GM23338 (cell line): Measurements from ENCODE around the gene SNX10. TPM values are rescaled to one million over a fixed set of nuclear protein-coding genes. Genes with fewer than 3 reads are reported as not detected.

Experiments used
- ATAC-seq: fragments of 200-7000 bp; cut with Tn5 transposase; 3 replicates; pipeline ENCODE4 v1.9.1; 2020
- DNase-seq: peaks from one replicate; pipeline ENCODE4 v3.0.0-alpha.2; 2015; ENCODE audit warnings: low spot score
- H2AFZ ChIP-seq: fragments of 200-600 bp; sonication (generic); 2 replicates; pipeline ENCODE4 v1.8.0; 2016; ENCODE audit warnings: antibody characterized with exemption, mild to moderate bottlenecking, moderate library complexity
- H3F3A ChIP-seq: fragments of 200-600 bp; sonication (generic); replicated peaks from 2 replicates; pipeline ENCODE4 v1.8.0; 2017; ENCODE audit warnings: antibody characterized with exemption, mixed run types, low read depth
- H3K27ac ChIP-seq: fragments of 200-600 bp; sonication (generic); 2 replicates; pipeline ENCODE4 v1.6.1; 2016; ENCODE audit warnings: low read depth
- H3K27me3 ChIP-seq: fragments of 200-600 bp; sonication (generic); 2 replicates; pipeline ENCODE4 v1.8.0; 2016; ENCODE audit warnings: mild to moderate bottlenecking, mixed run types, moderate library complexity; ENCODE audit not compliant: insufficient read depth
- H3K36me3 ChIP-seq: fragments of 200-600 bp; sonication (generic); 2 replicates; pipeline ENCODE4 v1.8.0; 2016; ENCODE audit warnings: mild to moderate bottlenecking; ENCODE audit not compliant: insufficient read depth
- H3K4me1 ChIP-seq: fragments of 200-600 bp; sonication (generic); 2 replicates; pipeline ENCODE4 v1.8.0; 2016; ENCODE audit warnings: mild to moderate bottlenecking, moderate library complexity; ENCODE audit not compliant: insufficient read depth
- H3K4me2 ChIP-seq: fragments of 200-600 bp; sonication (generic); 2 replicates; pipeline ENCODE4 v1.7.1; 2017; ENCODE audit warnings: mixed run types
- H3K4me3 ChIP-seq: fragments of 200-600 bp; sonication (generic); 2 replicates; pipeline ENCODE4 v1.6.1; 2016; ENCODE audit warnings: mixed run types
- H3K79me2 ChIP-seq: fragments of 200-600 bp; sonication (generic); replicated peaks from 2 replicates; pipeline ENCODE4 v1.8.0; 2017; ENCODE audit warnings: mild to moderate bottlenecking; ENCODE audit not compliant: insufficient read depth
- H3K9me2 ChIP-seq: fragments of 200-600 bp; sonication (generic); 2 replicates; pipeline ENCODE4 v1.8.0; 2017; ENCODE audit not compliant: insufficient read depth
- H4K20me1 ChIP-seq: fragments of 200-600 bp; sonication (generic); replicated peaks from 2 replicates; pipeline ENCODE4 v1.8.0; 2017; ENCODE audit warnings: mild to moderate bottlenecking; ENCODE audit not compliant: insufficient read depth
- H3K27ac Mint-ChIP-seq: 2 replicates; pipeline ENCODE4 v1.8.0; 2020; ENCODE audit warnings: inconsistent platforms, mild to moderate bottlenecking, moderate library complexity, mixed read lengths
- H3K27me3 Mint-ChIP-seq: 3 replicates; pipeline ENCODE4 v1.8.0; 2022; ENCODE audit warnings: low read depth, mild to moderate bottlenecking, moderate library complexity, mixed read lengths, inconsistent platforms; ENCODE audit not compliant: insufficient read depth, poor library complexity
- H3K36me3 Mint-ChIP-seq: 3 replicates; pipeline ENCODE4 v1.8.0; 2021; ENCODE audit warnings: low read depth, mild to moderate bottlenecking, inconsistent platforms, moderate library complexity, mixed read lengths
- H3K4me1 Mint-ChIP-seq: 3 replicates; pipeline ENCODE4 v1.8.0; 2020; ENCODE audit warnings: mild to moderate bottlenecking, inconsistent platforms, mixed read lengths
- H3K4me3 Mint-ChIP-seq: 3 replicates; pipeline ENCODE4 v1.8.0; 2021; ENCODE audit warnings: moderate library complexity, mild to moderate bottlenecking, inconsistent platforms, mixed read lengths
- H3K9me3 Mint-ChIP-seq: 3 replicates; pipeline ENCODE4 v1.8.0; 2020; ENCODE audit warnings: moderate library complexity, mild to moderate bottlenecking, inconsistent platforms, mixed read lengths
- CREB1 ChIP-seq: fragments of 250-450 bp; sonication (Bioruptor Pico); IDR thresholded peaks from 2 replicates; pipeline ENCODE4 v1.5.0; 2020; ENCODE audit warnings: low read depth, mild to moderate bottlenecking, moderate library complexity
- EZH2 ChIP-seq: fragments of 200-600 bp; sonication (generic); IDR thresholded peaks from one replicate; pipeline ENCODE4 v1.8.0; 2017; ENCODE audit warnings: antibody characterized with exemption, mild to moderate bottlenecking, low read depth; ENCODE audit not compliant: unreplicated experiment
- JUNB ChIP-seq: IDR thresholded peaks from one replicate; pipeline ENCODE4 v1.6.1; 2016; ENCODE audit warnings: antibody characterized with exemption; ENCODE audit not compliant: unreplicated experiment
- NANOG ChIP-seq: IDR thresholded peaks from 2 replicates; pipeline ENCODE4 v1.6.1; 2016; ENCODE audit warnings: antibody characterized with exemption, borderline replicate concordance
- POLR2AphosphoS5 ChIP-seq: IDR thresholded peaks from 2 replicates; pipeline ENCODE4 v1.6.1; 2016; ENCODE audit warnings: antibody characterized with exemption, low read depth
- STAT1 ChIP-seq: IDR thresholded peaks from one replicate; pipeline ENCODE4 v1.6.1; 2016; ENCODE audit warnings: antibody characterized with exemption; ENCODE audit not compliant: unreplicated experiment
- ZNF114 ChIP-seq: fragments of 250-450 bp; sonication (Bioruptor Pico); IDR thresholded peaks from 2 replicates; pipeline ENCODE4 v1.5.0; 2020; ENCODE audit warnings: mild to moderate bottlenecking, moderate library complexity
- ZNF331 ChIP-seq: fragments of 250-450 bp; sonication (Bioruptor Pico); IDR thresholded peaks from 2 replicates; pipeline ENCODE4 v1.5.0; 2020; ENCODE audit warnings: low read depth, mild to moderate bottlenecking, moderate library complexity
- polyA plus RNA-seq: library from polyadenylated mRNA; unstranded; fragments of >200 nt; fragmentation: Nextera tagmentation; extraction: Ambion mirVana; gene quantifications from 2 replicates; pipeline ENCODE4 v1.2.1, GENCODE V29; 2016
- total RNA-seq: library from RNA; depleted of rRNA; stranded (reverse); fragments of >200 nt; shearing (Covaris generic); gene quantifications from 2 replicates; pipeline ENCODE4 v1.2.3, GENCODE V29; 2014
- TF ChIP-seq, protein P1 (sequence below): fragments of 250-450 bp; sonication (Bioruptor Pico); IDR thresholded peaks from 2 replicates; pipeline ENCODE4 v1.5.0; 2020; ENCODE audit warnings: mild to moderate bottlenecking, moderate library complexity
- TF ChIP-seq, protein P2 (sequence below): IDR thresholded peaks from one replicate; pipeline ENCODE4 v1.6.1; 2018; ENCODE audit warnings: antibody characterized with exemption; ENCODE audit not compliant: unreplicated experiment

Gene SNX10
- total and polyA plus RNA-seq, 2 experiments from 2014 or later = 15.8 to 17.8 TPM

DNA sequence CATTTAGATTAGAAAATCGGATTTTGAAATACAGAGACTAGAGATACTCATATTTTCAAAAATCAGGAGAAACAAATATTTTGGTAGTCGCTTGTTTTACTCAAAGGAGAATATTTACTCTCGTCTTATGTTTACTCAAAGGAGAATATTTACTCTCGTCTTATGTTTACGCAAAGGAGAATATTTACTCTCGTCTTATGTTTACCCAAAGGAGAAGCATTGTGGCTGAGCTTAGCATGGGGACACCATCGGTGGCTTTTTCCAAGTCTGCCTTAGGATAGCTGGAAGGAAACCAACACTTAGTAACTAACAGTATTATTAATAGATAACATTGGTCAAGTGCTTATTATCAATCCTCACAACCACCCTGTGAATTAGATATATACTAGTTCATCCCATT lies 71.8 kb downstream of the SNX10 start:
- ATAC-seq = no peak
- Mint-ChIP-seq H3K4me3 (no peak overlapping the region), H3K4me1 (peaks cover 8% of the 10 kb centered on the region; the same call in 2 of the 3 replicates)

More for the DNA sequence above, 71.8 kb downstream of the SNX10 start:
- Histone ChIP-seq H2AFZ (no peak overlapping the region), H3K36me3 (no peaks in the 10 kb centered on the region), H4K20me1 (no peaks in the 10 kb centered on the region), H3K79me2 (no peaks in the 10 kb centered on the region), H3K27ac (no peak overlapping the region), H3K4me2 (no peak overlapping the region), H3K27me3 (no peaks in the 10 kb centered on the region), H3K9me2 (no peaks in the 10 kb centered on the region), H3K4me3 (no peak overlapping the region), H3F3A (no peaks in the 10 kb centered on the region), H3K4me1 (no peaks in the 10 kb centered on the region)
- TF ChIP-seq NANOG (no peak), POLR2AphosphoS5 (no peak), ZNF331 (CRISPR knock-in tag) (no peak), EZH2 (no peak), CREB1 (CRISPR knock-in tag) (no peak), ZNF114 (CRISPR knock-in tag) (no peak), JUNB (no peak), STAT1 (no peak)
- TF ChIP-seq, protein P1, sequence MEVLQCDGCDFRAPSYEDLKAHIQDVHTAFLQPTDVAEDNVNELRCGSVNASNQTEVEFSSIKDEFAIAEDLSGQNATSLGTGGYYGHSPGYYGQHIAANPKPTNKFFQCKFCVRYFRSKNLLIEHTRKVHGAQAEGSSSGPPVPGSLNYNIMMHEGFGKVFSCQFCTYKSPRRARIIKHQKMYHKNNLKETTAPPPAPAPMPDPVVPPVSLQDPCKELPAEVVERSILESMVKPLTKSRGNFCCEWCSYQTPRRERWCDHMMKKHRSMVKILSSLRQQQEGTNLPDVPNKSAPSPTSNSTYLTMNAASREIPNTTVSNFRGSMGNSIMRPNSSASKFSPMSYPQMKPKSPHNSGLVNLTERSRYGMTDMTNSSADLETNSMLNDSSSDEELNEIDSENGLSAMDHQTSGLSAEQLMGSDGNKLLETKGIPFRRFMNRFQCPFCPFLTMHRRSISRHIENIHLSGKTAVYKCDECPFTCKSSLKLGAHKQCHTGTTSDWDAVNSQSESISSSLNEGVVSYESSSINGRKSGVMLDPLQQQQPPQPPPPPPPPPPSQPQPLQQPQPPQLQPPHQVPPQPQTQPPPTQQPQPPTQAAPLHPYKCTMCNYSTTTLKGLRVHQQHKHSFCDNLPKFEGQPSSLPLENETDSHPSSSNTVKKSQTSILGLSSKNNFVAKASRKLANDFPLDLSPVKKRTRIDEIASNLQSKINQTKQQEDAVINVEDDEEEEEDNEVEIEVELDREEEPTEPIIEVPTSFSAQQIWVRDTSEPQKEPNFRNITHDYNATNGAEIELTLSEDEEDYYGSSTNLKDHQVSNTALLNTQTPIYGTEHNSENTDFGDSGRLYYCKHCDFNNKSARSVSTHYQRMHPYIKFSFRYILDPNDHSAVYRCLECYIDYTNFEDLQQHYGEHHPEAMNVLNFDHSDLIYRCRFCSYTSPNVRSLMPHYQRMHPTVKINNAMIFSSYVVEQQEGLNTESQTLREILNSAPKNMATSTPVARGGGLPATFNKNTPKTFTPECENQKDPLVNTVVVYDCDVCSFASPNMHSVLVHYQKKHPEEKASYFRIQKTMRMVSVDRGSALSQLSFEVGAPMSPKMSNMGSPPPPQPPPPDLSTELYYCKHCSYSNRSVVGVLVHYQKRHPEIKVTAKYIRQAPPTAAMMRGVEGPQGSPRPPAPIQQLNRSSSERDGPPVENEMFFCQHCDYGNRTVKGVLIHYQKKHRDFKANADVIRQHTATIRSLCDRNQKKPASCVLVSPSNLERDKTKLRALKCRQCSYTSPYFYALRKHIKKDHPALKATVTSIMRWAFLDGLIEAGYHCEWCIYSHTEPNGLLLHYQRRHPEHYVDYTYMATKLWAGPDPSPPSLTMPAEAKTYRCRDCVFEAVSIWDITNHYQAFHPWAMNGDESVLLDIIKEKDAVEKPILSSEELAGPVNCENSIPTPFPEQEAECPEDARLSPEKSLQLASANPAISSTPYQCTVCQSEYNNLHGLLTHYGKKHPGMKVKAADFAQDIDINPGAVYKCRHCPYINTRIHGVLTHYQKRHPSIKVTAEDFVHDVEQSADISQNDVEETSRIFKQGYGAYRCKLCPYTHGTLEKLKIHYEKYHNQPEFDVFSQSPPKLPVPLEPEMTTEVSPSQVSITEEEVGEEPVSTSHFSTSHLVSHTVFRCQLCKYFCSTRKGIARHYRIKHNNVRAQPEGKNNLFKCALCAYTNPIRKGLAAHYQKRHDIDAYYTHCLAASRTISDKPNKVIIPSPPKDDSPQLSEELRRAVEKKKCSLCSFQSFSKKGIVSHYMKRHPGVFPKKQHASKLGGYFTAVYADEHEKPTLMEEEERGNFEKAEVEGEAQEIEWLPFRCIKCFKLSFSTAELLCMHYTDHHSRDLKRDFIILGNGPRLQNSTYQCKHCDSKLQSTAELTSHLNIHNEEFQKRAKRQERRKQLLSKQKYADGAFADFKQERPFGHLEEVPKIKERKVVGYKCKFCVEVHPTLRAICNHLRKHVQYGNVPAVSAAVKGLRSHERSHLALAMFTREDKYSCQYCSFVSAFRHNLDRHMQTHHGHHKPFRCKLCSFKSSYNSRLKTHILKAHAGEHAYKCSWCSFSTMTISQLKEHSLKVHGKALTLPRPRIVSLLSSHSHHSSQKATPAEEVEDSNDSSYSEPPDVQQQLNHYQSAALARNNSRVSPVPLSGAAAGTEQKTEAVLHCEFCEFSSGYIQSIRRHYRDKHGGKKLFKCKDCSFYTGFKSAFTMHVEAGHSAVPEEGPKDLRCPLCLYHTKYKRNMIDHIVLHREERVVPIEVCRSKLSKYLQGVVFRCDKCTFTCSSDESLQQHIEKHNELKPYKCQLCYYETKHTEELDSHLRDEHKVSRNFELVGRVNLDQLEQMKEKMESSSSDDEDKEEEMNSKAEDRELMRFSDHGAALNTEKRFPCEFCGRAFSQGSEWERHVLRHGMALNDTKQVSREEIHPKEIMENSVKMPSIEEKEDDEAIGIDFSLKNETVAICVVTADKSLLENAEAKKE (CRISPR knock-in tag) = no peak
- TF ChIP-seq, protein P2, sequence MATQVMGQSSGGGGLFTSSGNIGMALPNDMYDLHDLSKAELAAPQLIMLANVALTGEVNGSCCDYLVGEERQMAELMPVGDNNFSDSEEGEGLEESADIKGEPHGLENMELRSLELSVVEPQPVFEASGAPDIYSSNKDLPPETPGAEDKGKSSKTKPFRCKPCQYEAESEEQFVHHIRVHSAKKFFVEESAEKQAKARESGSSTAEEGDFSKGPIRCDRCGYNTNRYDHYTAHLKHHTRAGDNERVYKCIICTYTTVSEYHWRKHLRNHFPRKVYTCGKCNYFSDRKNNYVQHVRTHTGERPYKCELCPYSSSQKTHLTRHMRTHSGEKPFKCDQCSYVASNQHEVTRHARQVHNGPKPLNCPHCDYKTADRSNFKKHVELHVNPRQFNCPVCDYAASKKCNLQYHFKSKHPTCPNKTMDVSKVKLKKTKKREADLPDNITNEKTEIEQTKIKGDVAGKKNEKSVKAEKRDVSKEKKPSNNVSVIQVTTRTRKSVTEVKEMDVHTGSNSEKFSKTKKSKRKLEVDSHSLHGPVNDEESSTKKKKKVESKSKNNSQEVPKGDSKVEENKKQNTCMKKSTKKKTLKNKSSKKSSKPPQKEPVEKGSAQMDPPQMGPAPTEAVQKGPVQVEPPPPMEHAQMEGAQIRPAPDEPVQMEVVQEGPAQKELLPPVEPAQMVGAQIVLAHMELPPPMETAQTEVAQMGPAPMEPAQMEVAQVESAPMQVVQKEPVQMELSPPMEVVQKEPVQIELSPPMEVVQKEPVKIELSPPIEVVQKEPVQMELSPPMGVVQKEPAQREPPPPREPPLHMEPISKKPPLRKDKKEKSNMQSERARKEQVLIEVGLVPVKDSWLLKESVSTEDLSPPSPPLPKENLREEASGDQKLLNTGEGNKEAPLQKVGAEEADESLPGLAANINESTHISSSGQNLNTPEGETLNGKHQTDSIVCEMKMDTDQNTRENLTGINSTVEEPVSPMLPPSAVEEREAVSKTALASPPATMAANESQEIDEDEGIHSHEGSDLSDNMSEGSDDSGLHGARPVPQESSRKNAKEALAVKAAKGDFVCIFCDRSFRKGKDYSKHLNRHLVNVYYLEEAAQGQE = no peak
- Mint-ChIP-seq H3K36me3 (no peaks in the 10 kb centered on the region), H3K27me3 (no peaks in the 10 kb centered on the region), H3K9me3 (no peaks in the 10 kb centered on the region), H3K27ac (no peak overlapping the region)
- no peak for DNase-seq
